H1 (cell line): ENCODE results near the gene STT3B. TPM values are rescaled to one million over a fixed set of nuclear protein-coding genes. Genes with fewer than 3 reads are reported as not detected.

Experiments used
- CTCF ChIA-PET: fragments of 300-600 bp; sonication (Branson Sonifier 250); formaldehyde crosslinking; loops from one replicate; lab custom pipeline; 2021; ENCODE audit not compliant: partially characterized antibody; lab: Charles Lee
- POLR2A ChIA-PET: fragments of 300-600 bp; sonication (Branson Sonifier 250); formaldehyde crosslinking; loops from one replicate; lab custom pipeline; 2021; ENCODE audit warnings: inconsistent platforms; ENCODE audit not compliant: partially characterized antibody; lab: Charles Lee
- DNase-seq, 2 experiments: peaks; one replicate each; pipeline versions ENCODE4 v3.0.0 to v3.0.0-alpha.2; 2010 to 2022; ENCODE audit warnings: low spot score in 2 of 2, low read depth in 1 of 2, mixed read lengths in 1 of 2
- FAIRE-seq: peaks from 2 replicates; lab custom pipeline; 2011; peaks lifted over from hg19 to GRCh38; lab: Jason Lieb, UNC
- H2AFZ ChIP-seq: 2 replicates; pipeline ENCODE4 v1.8.1; 2012; ENCODE audit warnings: low read length, inconsistent platforms
- H2AK5ac ChIP-seq: 2 replicates; pipeline ENCODE4 v1.6.1; 2013; ENCODE audit warnings: low read depth, low read length
- H2BK120ac ChIP-seq: replicated peaks from 2 replicates; pipeline ENCODE3; 2013; ENCODE audit warnings: low read depth, low read length, inconsistent platforms
- H2BK12ac ChIP-seq: 2 replicates; pipeline ENCODE4 v1.6.1; 2013; ENCODE audit warnings: low read depth, low read length
- H2BK15ac ChIP-seq: 2 replicates; pipeline ENCODE4 v1.6.1; 2013; ENCODE audit warnings: low read length
- H2BK20ac ChIP-seq: 2 replicates; pipeline ENCODE4 v1.6.1; 2013; ENCODE audit warnings: low read length
- H2BK5ac ChIP-seq: 2 replicates; pipeline ENCODE4 v1.6.1; 2013; ENCODE audit warnings: low read depth, low read length
- H3K14ac ChIP-seq: 2 replicates; pipeline ENCODE4 v1.6.1; 2013; ENCODE audit warnings: inconsistent platforms; ENCODE audit not compliant: insufficient read length
- H3K18ac ChIP-seq: 2 replicates; pipeline ENCODE4 v1.6.1; 2013; ENCODE audit warnings: low read length; ENCODE audit errors: extremely low read depth
- H3K23ac ChIP-seq: 2 replicates; pipeline ENCODE4 v1.6.1; 2013; ENCODE audit warnings: inconsistent platforms; ENCODE audit not compliant: insufficient read length
- H3K23me2 ChIP-seq: 2 replicates; pipeline ENCODE4 v1.6.1; 2013; ENCODE audit warnings: low read depth, low read length
- H3K27ac ChIP-seq: 2 replicates; pipeline ENCODE4 v1.6.1; 2011; ENCODE audit warnings: low read depth, low read length, inconsistent platforms
- H3K27me3 ChIP-seq, 4 experiments: replicated peaks in 1 of 4; 1 replicate in 1 of 4; 2 replicates in 3 of 4; pipeline versions ENCODE4 v1.6.1 to v1.8.1; 2011 to 2013; ENCODE audit warnings: low read length in 3 of 4, mild to moderate bottlenecking in 3 of 4, inconsistent platforms in 2 of 4, mixed read lengths in 2 of 4, moderate library complexity in 1 of 4; ENCODE audit not compliant: control insufficient read depth in 3 of 4, insufficient read depth in 3 of 4; ENCODE audit errors: extremely low read depth in 1 of 4
- H3K36me3 ChIP-seq, 4 experiments: 2 replicates each; pipeline versions ENCODE4 v1.6.1 to v1.8.1; 2011 to 2013; ENCODE audit warnings: mild to moderate bottlenecking in 4 of 4, low read length in 3 of 4, moderate library complexity in 2 of 4, control low read depth in 1 of 4, inconsistent platforms in 1 of 4; ENCODE audit not compliant: insufficient read depth in 4 of 4, control insufficient read depth in 2 of 4
- H3K4ac ChIP-seq: replicated peaks from 2 replicates; pipeline ENCODE3; 2013; ENCODE audit warnings: low read length, low read depth, mixed read lengths, inconsistent platforms; ENCODE audit not compliant: insufficient read length
- H3K4me1 ChIP-seq, 4 experiments: replicated peaks in 1 of 4; 1 replicate in 1 of 4; 2 replicates in 3 of 4; pipeline versions ENCODE4 v1.6.1 to v1.8.1; 2011 to 2013; ENCODE audit warnings: low read length in 3 of 4, inconsistent platforms in 2 of 4, mixed read lengths in 1 of 4; ENCODE audit not compliant: insufficient read depth in 4 of 4, control insufficient read depth in 3 of 4
- H3K4me2 ChIP-seq, 2 experiments: 2 replicates each; pipeline versions ENCODE4 v1.6.1 to v1.8.1; 2011 to 2013; ENCODE audit warnings: low read depth in 2 of 2, low read length in 2 of 2, control low read depth in 1 of 2, inconsistent platforms in 1 of 2, mild to moderate bottlenecking in 1 of 2; ENCODE audit not compliant: insufficient read depth in 1 of 2
- H3K4me3 ChIP-seq, 4 experiments: fragments of 200-600, 300-600 bp in 1 of 4; sonication (generic), shearing (Covaris generic), sonication (Bioruptor Twin) in 1 of 4; 2 replicates each; pipeline versions ENCODE4 v1.5.1 to v1.8.1; 2011 to 2016; ENCODE audit warnings: low read length in 4 of 4, low read depth in 3 of 4, control low read depth in 2 of 4, inconsistent platforms in 2 of 4, mild to moderate bottlenecking in 2 of 4, mixed read lengths in 1 of 4, moderate library complexity in 1 of 4; ENCODE audit not compliant: insufficient read depth in 2 of 4; ENCODE audit errors: extremely low read depth in 1 of 4
- H3K56ac ChIP-seq: replicated peaks from 2 replicates; pipeline ENCODE3; 2013; ENCODE audit warnings: low read depth, mild to moderate bottlenecking, mixed read lengths, low read length, inconsistent platforms; ENCODE audit not compliant: insufficient read length
- H3K79me1 ChIP-seq: 2 replicates; pipeline ENCODE4 v1.6.1; 2013; ENCODE audit warnings: low read depth, low read length, control low read depth
- H3K79me2 ChIP-seq, 2 experiments: 2 replicates each; pipeline versions ENCODE4 v1.6.1 to v1.8.1; 2012 to 2013; ENCODE audit warnings: low read length in 2 of 2, mild to moderate bottlenecking in 2 of 2, inconsistent platforms in 1 of 2; ENCODE audit not compliant: insufficient read depth in 2 of 2, control insufficient read depth in 1 of 2
- H3K9ac ChIP-seq, 4 experiments: replicated peaks in 1 of 4; 1 replicate in 1 of 4; 2 replicates in 3 of 4; pipeline versions ENCODE4 v1.6.1 to v1.8.1; 2011 to 2013; ENCODE audit warnings: low read depth in 3 of 4, low read length in 3 of 4, control low read depth in 2 of 4, mild to moderate bottlenecking in 2 of 4, moderate library complexity in 2 of 4, inconsistent platforms in 1 of 4; ENCODE audit errors: extremely low read depth in 1 of 4
- H3K9me3 ChIP-seq, 2 experiments: 2 replicates each; pipeline versions ENCODE4 v1.6.1 to v1.8.1; 2012 to 2013; ENCODE audit warnings: mild to moderate bottlenecking in 2 of 2, moderate library complexity in 2 of 2, control low read depth in 1 of 2, inconsistent platforms in 1 of 2, low read depth in 1 of 2, low read length in 1 of 2, mixed read lengths in 1 of 2; ENCODE audit not compliant: insufficient read depth in 2 of 2
- H4K20me1 ChIP-seq, 2 experiments: replicated peaks in 1 of 2; 2 replicates each; pipeline versions ENCODE3 to v1.8.1; 2011 to 2013; ENCODE audit warnings: inconsistent platforms in 2 of 2, low read length in 2 of 2, mild to moderate bottlenecking in 1 of 2; ENCODE audit not compliant: insufficient read depth in 2 of 2, control insufficient read depth in 1 of 2
- H4K5ac ChIP-seq: 2 replicates; pipeline ENCODE4 v1.6.1; 2013; ENCODE audit warnings: low read length, low read depth, mixed read lengths, inconsistent platforms; ENCODE audit not compliant: insufficient read length
- H4K8ac ChIP-seq: 2 replicates; pipeline ENCODE4 v1.8.0; 2013; ENCODE audit warnings: mild to moderate bottlenecking, moderate library complexity, low read length, inconsistent platforms; ENCODE audit not compliant: insufficient read depth; ENCODE audit errors: extremely low read depth
- H4K91ac ChIP-seq: replicated peaks from 2 replicates; pipeline ENCODE3; 2013; ENCODE audit warnings: low read length, mixed read lengths, inconsistent platforms; ENCODE audit not compliant: insufficient read length
- BACH1 ChIP-seq: IDR thresholded peaks from 2 replicates; pipeline ENCODE4 v1.6.1; 2012; ENCODE audit warnings: low read length, improper control_type of control experiment
- BRCA1 ChIP-seq: IDR thresholded peaks from 2 replicates; pipeline ENCODE4 v1.6.1; 2012; ENCODE audit warnings: low read depth, low read length, improper control_type of control experiment
- CEBPB ChIP-seq: IDR thresholded peaks from 2 replicates; pipeline ENCODE4 v1.6.1; 2012; ENCODE audit warnings: low read depth, low read length
- CTBP2 ChIP-seq: IDR thresholded peaks from 2 replicates; pipeline ENCODE4 v1.7.0; 2011; ENCODE audit warnings: borderline replicate concordance, mild to moderate bottlenecking, moderate library complexity, mixed read lengths, low read length; ENCODE audit not compliant: insufficient read depth, insufficient read length
- EP300 ChIP-seq, 2 experiments: IDR thresholded peaks; 1 replicate in 1 of 2; 2 replicates in 1 of 2; pipeline ENCODE4 v1.6.1; 2011 to 2012; ENCODE audit warnings: low read depth in 2 of 2, low read length in 2 of 2, mild to moderate bottlenecking in 2 of 2, borderline replicate concordance in 1 of 2, inconsistent platforms in 1 of 2, moderate library complexity in 1 of 2
- EZH2 ChIP-seq: fragments of 200-600 bp; sonication (generic); IDR thresholded peaks from 2 replicates; pipeline ENCODE4 v1.7.1; 2012; ENCODE audit warnings: low read depth, mild to moderate bottlenecking, moderate library complexity, low read length, inconsistent platforms; ENCODE audit not compliant: severe bottlenecking
- JUN ChIP-seq: IDR thresholded peaks from 2 replicates; pipeline ENCODE4 v1.6.1; 2011; ENCODE audit warnings: low read depth, mild to moderate bottlenecking, improper control_type of control experiment, low read length
- JUND ChIP-seq: IDR thresholded peaks from 2 replicates; pipeline ENCODE4 v1.6.1; 2011; ENCODE audit warnings: mild to moderate bottlenecking, improper control_type of control experiment, low read length
- KDM5A ChIP-seq: fragments of 200-600 bp; IDR thresholded peaks from 2 replicates; pipeline ENCODE4 v1.7.1; 2012; ENCODE audit warnings: mild to moderate bottlenecking, low read length, inconsistent platforms, mixed read lengths
- RXRA ChIP-seq: IDR thresholded peaks from 2 replicates; pipeline ENCODE4 v1.6.1; 2011; ENCODE audit warnings: low read depth, mild to moderate bottlenecking, low read length, moderate library complexity; ENCODE audit not compliant: insufficient read depth
- WGBS, 2 experiments: shearing (Covaris generic) in 1 of 2; methylation state at CpG; one replicate each; pipeline versions ENCODE4 v1.1.6 to v1.1.7; 2013 to 2015; ENCODE audit warnings: low lambda C conversion rate in 2 of 2, mixed read lengths in 2 of 2, inconsistent platforms in 1 of 2, low coverage in 1 of 2, missing lambda C conversion rate in 1 of 2; ENCODE audit not compliant: insufficient replicate concordance in 2 of 2, insufficient coverage in 1 of 2, insufficient read length in 1 of 2; ENCODE audit errors: extremely low coverage in 1 of 2, missing lambda C conversion rate in 1 of 2; 5-methylcytosine and 5-hydroxymethylcytosine counted together
- polyA plus RNA-seq, 7 experiments: library from polyadenylated mRNA; depleted of rRNA in 3 of 7; stranded (reverse) in 5 of 7; unstranded in 2 of 7; fragments of >200 nt in 5 of 7; fragments of 200-250 nt in 2 of 7; gene quantifications; 1 replicate in 5 of 7; 2 replicates in 1 of 7; 4 replicates in 1 of 7; pipeline versions ENCODE4 v1.2.1 to v1.2.3, GENCODE V29; 2011 to 2013; ENCODE audit warnings: missing spikeins in 2 of 7, mixed read lengths in 2 of 7
- total RNA-seq: library from RNA; stranded (reverse); fragmentation: NEBNext Ultra II Directional; extraction: Animal tissue kit (Norgen Biotek cat#: 25700); gene quantifications from 2 replicates; pipeline ENCODE4 v1.2.1, GENCODE V29; 2021

The STT3B gene
- total and polyA plus RNA-seq, 2 of the 8 experiments (the other 6 are each of a cell fraction or from before 2014, with no cell fraction given), result 43.5 to 134 TPM

DNA sequence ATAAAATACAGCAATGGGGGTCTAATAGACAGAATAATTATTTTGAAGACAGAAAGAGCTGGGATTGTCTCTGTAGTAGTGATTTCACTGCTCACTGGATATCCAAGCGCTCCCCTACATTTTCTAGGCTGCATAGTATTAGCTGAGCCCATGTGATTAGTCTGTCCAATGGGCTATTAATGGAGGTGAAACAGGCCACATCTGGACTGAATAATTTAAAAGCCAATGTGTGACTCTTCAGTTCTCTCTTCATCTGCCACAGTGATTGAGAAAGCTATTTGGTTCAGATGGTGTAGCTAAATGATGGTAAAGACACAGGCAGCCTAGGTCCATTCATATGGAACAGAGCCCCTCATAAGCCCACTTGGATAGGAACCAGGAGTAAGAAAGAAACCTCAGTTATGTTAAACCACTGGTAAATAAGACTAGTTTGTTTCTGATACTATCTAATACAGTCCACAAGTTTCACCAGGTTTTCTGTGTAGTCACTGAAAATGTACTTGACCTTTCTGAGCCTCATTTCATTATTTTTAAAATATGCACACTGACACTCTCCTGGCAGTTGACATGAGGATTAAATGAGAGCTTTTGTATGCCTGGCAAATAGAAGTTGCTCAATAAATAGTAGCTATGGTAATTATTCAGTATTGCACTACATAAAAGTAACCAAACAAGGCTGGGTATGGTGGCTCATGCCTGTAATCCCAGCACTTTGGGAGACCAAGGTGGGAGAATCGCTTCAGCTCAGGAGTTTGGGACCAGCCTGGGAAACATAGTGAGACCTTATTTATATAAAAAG lies 17.0 kb upstream of the STT3B start:
- Histone ChIP-seq H3K9ac (no peak overlapping the region), H4K5ac (no peak overlapping the region), H4K91ac (no peak overlapping the region), H3K4me1 (no peaks in the 10 kb centered on the region), H4K20me1 (no peaks in the 10 kb centered on the region), H2BK12ac (no peak overlapping the region), H2BK20ac (no peak overlapping the region), H3K18ac (no peak overlapping the region), H3K4me2 (no peak overlapping the region), H4K8ac (no peak overlapping the region), H3K79me1 (no peaks in the 10 kb centered on the region), H3K27me3 (no peaks in the 10 kb centered on the region), H3K79me2 (no peaks in the 10 kb centered on the region), H3K4ac (no peak overlapping the region), H3K9me3 (no peaks in the 10 kb centered on the region), H3K4me3 (no peak overlapping the region), H2BK120ac (no peak overlapping the region), H3K23ac (no peak overlapping the region), H2BK15ac (no peak overlapping the region), H2AFZ (no peak overlapping the region), H3K27ac (no peak overlapping the region), H3K14ac (no peak overlapping the region), H3K36me3 (no peaks in the 10 kb centered on the region), H3K23me2 (no peaks in the 10 kb centered on the region), H2BK5ac (no peak overlapping the region), H2AK5ac (no peak overlapping the region), H3K56ac (no peak overlapping the region)
- FAIRE-seq (no peak), DNase-seq (no peak)
- WGBS, 2 experiments, result 90% methylated on average over 2 of the region's 2 CpGs; no CpG with 5 or more reads in 1 of the 2 experiments
- POLR2A ChIA-PET, result interaction anchor here (2.1 kb wide), 1 partner anchor 16 kb away, joined by 14 read pairs; the partner anchor contains the start of gene STT3B
- CTCF ChIA-PET, result interaction anchor here (0.6 to 1.6 kb wide), 8 partner anchors 8 to 575 kb away, joined by 3 to 5 read pairs (median 3); partner anchors contain the start of gene STT3B
- TF ChIP-seq KDM5A (no peak), JUN (no peak), RXRA (no peak), BRCA1 (no peak), CTBP2 (no peak), JUND (no peak), EP300 (IDR thresholded peaks at IDR 0.05; ENCODE audit: borderline replicate concordance in 1 of 2, low read depth in 2 of 2, low read length in 2 of 2) (no peak), CEBPB (no peak), BACH1 (no peak), EZH2 (no peak)
